Kidney (tissue), 14 donors: ENCODE results near the gene DIPK1C. TPM values are rescaled to one million over a fixed set of nuclear protein-coding genes. Genes with fewer than 3 reads are reported as not detected.

Experiments used
- DNase-seq, 5 donors: peaks; one replicate each; pipeline ENCODE4 v3.0.0-alpha.2; 2013 to 2020
- FAIRE-seq: peaks from 2 replicates; lab custom pipeline; 2012; peaks lifted over from hg19 to GRCh38; lab: Jason Lieb, UNC
- H3K27ac ChIP-seq, 2 donors: one replicate each; pipeline ENCODE4 v1.7.0; 2013; ENCODE audit warnings: low read depth in 2 of 2, low read length in 2 of 2, inconsistent platforms in 1 of 2
- H3K27me3 ChIP-seq: one replicate; pipeline ENCODE4 v1.7.1; 2013; ENCODE audit warnings: low read length, inconsistent platforms; ENCODE audit not compliant: control insufficient read depth, insufficient read depth
- H3K36me3 ChIP-seq, 3 donors: one replicate each; pipeline versions ENCODE4 v1.7.0 to v1.7.1; 2013; ENCODE audit warnings: low read length in 3 of 3, control low read depth in 1 of 3, inconsistent platforms in 1 of 3; ENCODE audit not compliant: insufficient read depth in 3 of 3, control insufficient read depth in 2 of 3
- H3K4me1 ChIP-seq, 3 donors: one replicate each; pipeline versions ENCODE4 v1.7.0 to v1.7.1; 2013; ENCODE audit warnings: low read length in 3 of 3, inconsistent platforms in 1 of 3, low read depth in 1 of 3; ENCODE audit not compliant: control insufficient read depth in 2 of 3, insufficient read depth in 2 of 3
- H3K4me3 ChIP-seq, 3 donors: one replicate each; pipeline versions ENCODE4 v1.7.0 to v1.8.1; 2013; ENCODE audit warnings: low read length in 3 of 3, control low read depth in 1 of 3, inconsistent platforms in 1 of 3
- H3K9ac ChIP-seq, 3 donors: one replicate each; pipeline versions ENCODE4 v1.7.0 to v1.7.1; 2013; ENCODE audit warnings: low read length in 3 of 3, control low read depth in 1 of 3, inconsistent platforms in 1 of 3
- H3K9me3 ChIP-seq, 3 donors: one replicate each; pipeline versions ENCODE4 v1.7.0 to v1.7.1; 2013; ENCODE audit warnings: low read length in 3 of 3, control low read depth in 1 of 3, inconsistent platforms in 1 of 3; ENCODE audit not compliant: control insufficient read depth in 2 of 3, insufficient read depth in 1 of 3
- intact Hi-C: fragments of 100-400 bp; cut with DNase I; formaldehyde crosslinking; loops from one replicate; pipeline ENCODE4 v1.11.1; 2022
- polyA plus RNA-seq: library from polyadenylated mRNA; stranded (reverse); fragments of 350-450 nt; fragmentation: Illumina TruSeq; extraction: RNeasy Lipid Tissue Mini Kit (QIAGEN cat#74804); gene quantifications from one replicate; pipeline ENCODE4 v1.2.3, GENCODE V29; 2014; ENCODE audit warnings: low read depth, low replicate concordance; ENCODE audit not compliant: insufficient read depth
- total RNA-seq: library from RNA; stranded (reverse); fragmentation: NEBNext Ultra II Directional; extraction: Animal tissue kit (Norgen Biotek cat#: 25700); gene quantifications from one replicate; pipeline ENCODE4 v1.2.1, GENCODE V29; 2021
- TF ChIP-seq, protein P1 (sequence below): IDR thresholded peaks from 3 replicates; pipeline ENCODE4 v1.5.1; 2012; ENCODE audit warnings: mild to moderate bottlenecking, moderate library complexity, borderline replicate concordance; ENCODE audit not compliant: insufficient read depth; ENCODE audit errors: extremely low read depth
- donor health status: control.
- donor health status: control.
- donor health status: control.
- donor health status: control.
- donor health status: control.
- donor health status: DM: yes; HTN: yes; CAD: no.
- donor health status: Normal renal cell carcinoma (clear cell type).

The DIPK1C gene
- total and polyA plus RNA-seq, 2 donors from 2014 or later: 0.09 TPM; not detected in 1

DNA sequence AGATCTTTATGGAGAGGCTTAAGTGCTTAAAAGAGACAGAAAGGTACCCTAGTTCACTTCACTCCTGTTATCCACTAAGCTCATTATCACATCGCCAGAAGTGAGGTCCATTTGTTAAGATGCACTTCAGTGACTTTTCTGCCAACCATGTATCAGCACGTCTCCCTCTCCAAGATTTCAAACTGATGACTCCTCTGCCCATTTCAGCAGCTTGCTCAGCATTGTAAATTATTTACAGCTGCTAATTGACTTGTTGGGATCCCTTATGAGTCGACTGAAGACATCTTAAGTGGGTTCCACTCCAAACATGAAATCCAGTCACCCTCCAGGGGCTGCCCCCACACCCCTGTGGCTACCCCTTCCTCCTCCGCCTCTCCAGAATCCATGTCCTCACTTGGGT is 37.3 kb downstream of the DIPK1C start:
- Histone ChIP-seq H3K36me3 (no peaks in the 10 kb centered on the region), H3K9me3 (no peaks in the 10 kb centered on the region), H3K4me1 (no peaks in the 10 kb centered on the region), H3K4me3 (no peak overlapping the region), H3K9ac (no peak overlapping the region), H3K27ac (no peak overlapping the region), H3K27me3 (no peaks in the 10 kb centered on the region)
- intact Hi-C loops: no loop called here
- DNase-seq (no peak), FAIRE-seq (no peak)
- TF ChIP-seq, protein P1, sequence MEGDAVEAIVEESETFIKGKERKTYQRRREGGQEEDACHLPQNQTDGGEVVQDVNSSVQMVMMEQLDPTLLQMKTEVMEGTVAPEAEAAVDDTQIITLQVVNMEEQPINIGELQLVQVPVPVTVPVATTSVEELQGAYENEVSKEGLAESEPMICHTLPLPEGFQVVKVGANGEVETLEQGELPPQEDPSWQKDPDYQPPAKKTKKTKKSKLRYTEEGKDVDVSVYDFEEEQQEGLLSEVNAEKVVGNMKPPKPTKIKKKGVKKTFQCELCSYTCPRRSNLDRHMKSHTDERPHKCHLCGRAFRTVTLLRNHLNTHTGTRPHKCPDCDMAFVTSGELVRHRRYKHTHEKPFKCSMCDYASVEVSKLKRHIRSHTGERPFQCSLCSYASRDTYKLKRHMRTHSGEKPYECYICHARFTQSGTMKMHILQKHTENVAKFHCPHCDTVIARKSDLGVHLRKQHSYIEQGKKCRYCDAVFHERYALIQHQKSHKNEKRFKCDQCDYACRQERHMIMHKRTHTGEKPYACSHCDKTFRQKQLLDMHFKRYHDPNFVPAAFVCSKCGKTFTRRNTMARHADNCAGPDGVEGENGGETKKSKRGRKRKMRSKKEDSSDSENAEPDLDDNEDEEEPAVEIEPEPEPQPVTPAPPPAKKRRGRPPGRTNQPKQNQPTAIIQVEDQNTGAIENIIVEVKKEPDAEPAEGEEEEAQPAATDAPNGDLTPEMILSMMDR: no peak

DNA sequence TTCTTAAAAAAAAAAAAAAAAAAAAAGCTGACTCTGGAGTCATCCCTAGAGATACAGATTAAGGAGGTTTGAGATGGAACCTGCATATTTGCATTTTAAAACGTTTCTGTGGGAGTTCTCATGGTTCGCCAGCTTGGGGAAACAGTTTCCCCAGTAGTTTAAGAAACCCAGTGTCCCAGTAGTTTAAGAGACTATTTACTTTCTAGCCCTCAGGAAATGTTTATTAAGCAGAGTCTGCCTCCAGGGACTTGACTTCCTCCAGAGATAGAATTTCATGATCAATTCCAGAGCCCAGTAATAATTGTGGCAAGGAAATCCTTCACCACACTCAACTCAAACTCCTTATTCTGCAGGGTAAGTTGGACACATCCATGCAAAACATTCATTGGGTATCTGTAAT is 39.1 kb downstream of the DIPK1C start:
- intact Hi-C loops: no loop called here
- no peaks in the 10 kb centered on the region for H3K9me3 ChIP-seq
- no peaks in the 10 kb centered on the region for H3K27me3 ChIP-seq
- FAIRE-seq (no peak), DNase-seq (no peak)
- no peak overlapping the region for H3K9ac ChIP-seq
- H3K36me3 ChIP-seq: no peaks in the 10 kb centered on the region
- no peaks in the 10 kb centered on the region for H3K4me1 ChIP-seq
- no peak overlapping the region for H3K27ac ChIP-seq
- no peak overlapping the region for H3K4me3 ChIP-seq
- TF ChIP-seq, protein P1: no peak

DNA sequence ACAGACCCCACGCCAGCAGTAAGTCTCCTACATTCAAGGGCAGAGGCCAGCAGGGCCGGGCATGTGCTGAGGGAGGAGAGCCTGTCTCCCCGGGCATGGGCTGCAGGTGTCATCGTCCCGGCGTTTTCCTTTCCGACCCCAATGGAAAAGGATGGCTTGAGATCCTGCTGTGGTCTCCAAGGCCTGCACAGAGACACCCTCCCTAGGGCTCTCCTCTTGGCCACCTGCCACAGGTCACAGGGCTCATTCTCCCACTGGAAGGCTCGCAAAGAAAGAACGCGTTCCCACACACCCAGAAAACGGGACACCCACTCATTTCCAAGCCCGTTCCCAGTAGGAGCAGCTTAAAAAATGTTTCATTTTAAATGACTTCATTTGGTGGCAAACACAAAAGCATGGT is 41.0 kb downstream of the DIPK1C start:
- Histone ChIP-seq H3K27ac (no peak overlapping the region), H3K27me3 (no peaks in the 10 kb centered on the region), H3K9me3 (no peaks in the 10 kb centered on the region), H3K9ac (no peak overlapping the region), H3K4me3 (no peak overlapping the region), H3K4me1 (no peaks in the 10 kb centered on the region), H3K36me3 (no peaks in the 10 kb centered on the region)
- DNase-seq (peak in 1 of 5 donors; percentile 19), FAIRE-seq (no peak)
- intact Hi-C loops: no loop called here
- TF ChIP-seq, protein P1: no peak

DNA sequence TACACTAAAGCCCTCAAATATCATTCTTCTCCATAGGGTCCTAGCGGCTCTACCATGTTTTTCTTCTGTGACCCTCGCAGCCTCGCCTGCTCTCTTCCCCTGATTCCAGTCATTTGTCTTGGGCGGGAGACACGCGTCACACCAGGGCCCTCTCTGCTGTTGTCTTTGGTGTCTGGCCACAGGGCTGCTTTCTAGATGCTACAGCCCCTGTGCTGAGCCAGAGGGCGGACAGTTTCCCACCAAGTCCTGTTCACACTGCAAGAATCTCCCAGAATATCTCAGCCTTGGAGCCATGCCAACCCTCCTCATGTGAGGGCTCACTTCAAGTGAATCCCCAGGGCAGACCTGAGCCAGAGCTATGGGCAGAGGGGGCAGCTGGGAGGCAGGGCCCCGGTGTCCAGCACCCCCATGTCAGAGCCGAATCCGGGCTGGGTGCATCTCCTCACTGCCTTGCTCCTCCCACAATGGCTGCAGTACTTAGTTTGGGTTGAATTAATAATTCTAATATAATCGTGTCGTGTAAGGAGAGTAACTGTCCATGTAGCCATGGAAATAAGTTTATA is 42.1 kb downstream of the DIPK1C start:
- no peaks in the 10 kb centered on the region for H3K36me3 ChIP-seq
- FAIRE-seq: no peak

More for the DNA sequence above, 42.1 kb downstream of the DIPK1C start:
- intact Hi-C loops: no loop called here
- Histone ChIP-seq H3K9ac (no peak overlapping the region), H3K4me1 (no peaks in the 10 kb centered on the region), H3K9me3 (no peaks in the 10 kb centered on the region), H3K27ac (no peak overlapping the region), H3K4me3 (no peak overlapping the region), H3K27me3 (no peaks in the 10 kb centered on the region)
- TF ChIP-seq, protein P1: no peak
- DNase-seq: peak in 3 of 5 donors; percentile 29 to 49 (median 31)
